ENCODE results near the gene HIKESHI.

- TF ChIP-seq EZH2phosphoT487 (IDR thresholded peaks at IDR 0.05; ENCODE audit: low read depth, severe bottlenecking, unreplicated experiment) (no peak), CTCF (IDR thresholded peaks at IDR 0.05; ENCODE audit: poor library complexity) (no peak)
These were observed 27.0 kb upstream of the HIKESHI start for GRCh38 chr11:86274999-86275398.
